PFSK-1 (cell line): Measurements from ENCODE around the gene CNTFR.

ENCODE experiments used
- FOXP2 ChIP-seq: optimal IDR thresholded peaks from 2 replicates; pipeline ENCODE3; 2011; ENCODE audit warnings: borderline replicate concordance, control low read depth, inconsistent platforms; ENCODE audit not compliant: insufficient read depth; ENCODE audit errors: extremely low read length, extremely low read depth
- POLR2AphosphoS5 ChIP-seq: IDR thresholded peaks from 2 replicates; pipeline ENCODE4 v1.6.1; 2012; ENCODE audit warnings: low read depth, mild to moderate bottlenecking, control low read depth, low read length, moderate library complexity
- SIN3A ChIP-seq: IDR thresholded peaks from 2 replicates; pipeline ENCODE4 v1.6.1; 2012; ENCODE audit warnings: mild to moderate bottlenecking, low read length, moderate library complexity, borderline replicate concordance; ENCODE audit not compliant: insufficient read depth
- TF ChIP-seq, protein P1 (sequence below), 2 experiments: IDR thresholded peaks; 2 replicates each; pipeline versions ENCODE4 v1.6.1 to v1.8.0; 2011 to 2012; ENCODE audit warnings: low read depth in 2 of 2, low read length in 2 of 2, control low read depth in 1 of 2, inconsistent platforms in 1 of 2, mild to moderate bottlenecking in 1 of 2, moderate library complexity in 1 of 2; ENCODE audit not compliant: insufficient read depth in 1 of 2

DNA sequence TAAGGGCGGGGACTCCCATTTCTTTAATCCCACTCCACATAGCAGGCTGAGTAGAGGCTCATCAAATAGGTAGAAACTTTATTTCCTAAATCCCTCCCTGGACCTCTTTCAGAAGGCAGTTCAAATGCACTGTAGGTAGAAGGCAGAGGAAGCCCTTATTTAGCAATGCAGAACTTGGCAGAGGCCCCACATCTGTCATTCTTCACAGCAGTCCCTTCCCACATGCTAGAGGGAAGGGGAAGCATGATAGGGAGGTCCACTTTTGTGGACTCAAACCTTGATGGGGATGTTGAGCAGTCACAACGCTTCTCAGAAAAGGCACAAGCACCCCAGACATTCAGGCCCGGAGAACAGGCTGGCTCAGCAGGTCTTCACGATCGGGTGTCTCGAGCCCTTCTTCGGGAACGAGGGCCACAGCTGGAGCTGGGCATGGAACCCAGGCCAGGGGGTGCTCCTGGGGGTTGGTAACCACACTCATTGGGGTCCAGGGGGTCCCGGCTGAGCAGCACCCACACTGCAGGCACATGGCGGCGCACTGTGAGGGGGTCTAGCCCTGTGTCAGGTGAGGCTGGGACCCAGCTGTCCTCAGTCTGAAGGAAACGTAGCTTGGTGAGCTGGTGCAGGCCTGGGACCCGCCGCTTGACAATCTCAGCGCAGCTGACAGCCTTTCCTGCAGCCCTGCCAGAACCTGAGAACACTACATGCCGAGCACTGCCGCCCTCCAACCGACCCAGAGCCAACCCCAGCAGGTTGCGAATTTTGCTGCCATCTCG, 21.1 kb upstream of the CNTFR start:
- TF ChIP-seq, protein P1, sequence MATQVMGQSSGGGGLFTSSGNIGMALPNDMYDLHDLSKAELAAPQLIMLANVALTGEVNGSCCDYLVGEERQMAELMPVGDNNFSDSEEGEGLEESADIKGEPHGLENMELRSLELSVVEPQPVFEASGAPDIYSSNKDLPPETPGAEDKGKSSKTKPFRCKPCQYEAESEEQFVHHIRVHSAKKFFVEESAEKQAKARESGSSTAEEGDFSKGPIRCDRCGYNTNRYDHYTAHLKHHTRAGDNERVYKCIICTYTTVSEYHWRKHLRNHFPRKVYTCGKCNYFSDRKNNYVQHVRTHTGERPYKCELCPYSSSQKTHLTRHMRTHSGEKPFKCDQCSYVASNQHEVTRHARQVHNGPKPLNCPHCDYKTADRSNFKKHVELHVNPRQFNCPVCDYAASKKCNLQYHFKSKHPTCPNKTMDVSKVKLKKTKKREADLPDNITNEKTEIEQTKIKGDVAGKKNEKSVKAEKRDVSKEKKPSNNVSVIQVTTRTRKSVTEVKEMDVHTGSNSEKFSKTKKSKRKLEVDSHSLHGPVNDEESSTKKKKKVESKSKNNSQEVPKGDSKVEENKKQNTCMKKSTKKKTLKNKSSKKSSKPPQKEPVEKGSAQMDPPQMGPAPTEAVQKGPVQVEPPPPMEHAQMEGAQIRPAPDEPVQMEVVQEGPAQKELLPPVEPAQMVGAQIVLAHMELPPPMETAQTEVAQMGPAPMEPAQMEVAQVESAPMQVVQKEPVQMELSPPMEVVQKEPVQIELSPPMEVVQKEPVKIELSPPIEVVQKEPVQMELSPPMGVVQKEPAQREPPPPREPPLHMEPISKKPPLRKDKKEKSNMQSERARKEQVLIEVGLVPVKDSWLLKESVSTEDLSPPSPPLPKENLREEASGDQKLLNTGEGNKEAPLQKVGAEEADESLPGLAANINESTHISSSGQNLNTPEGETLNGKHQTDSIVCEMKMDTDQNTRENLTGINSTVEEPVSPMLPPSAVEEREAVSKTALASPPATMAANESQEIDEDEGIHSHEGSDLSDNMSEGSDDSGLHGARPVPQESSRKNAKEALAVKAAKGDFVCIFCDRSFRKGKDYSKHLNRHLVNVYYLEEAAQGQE (IDR thresholded peaks at IDR 0.05; ENCODE audit: insufficient read depth in 1 of 2, low read depth in 2 of 2, low read length in 2 of 2) = no peak
- no peak; the same call in 1 of the 2 replicates for TF ChIP-seq POLR2AphosphoS5
- TF ChIP-seq SIN3A = no peak
- TF ChIP-seq FOXP2 = no peak
